IMR-90 (cell line): ENCODE measurements around the gene CCDC71.

Experiments used
- BHLHE40 ChIP-seq: fragments of 150-350 bp; IDR thresholded peaks from 2 replicates; pipeline ENCODE4 v1.6.1; 2016; ENCODE audit warnings: mild to moderate bottlenecking, low read depth, low read length
- CHD1 ChIP-seq: IDR thresholded peaks from 2 replicates; pipeline ENCODE4 v1.6.1; 2012; ENCODE audit warnings: low read depth, low read length, improper control_type of control experiment
- POLR2A ChIP-seq: IDR thresholded peaks from 2 replicates; pipeline ENCODE4 v1.6.1; 2012; ENCODE audit warnings: mild to moderate bottlenecking, low read depth, low read length
- RFX5 ChIP-seq: IDR thresholded peaks from 2 replicates; pipeline ENCODE4 v1.8.0; 2012; ENCODE audit warnings: low read depth, mild to moderate bottlenecking, low read length, moderate library complexity
- TF ChIP-seq, protein P1 (sequence below): conservative IDR thresholded peaks from 2 replicates; pipeline ENCODE4 v1.5.1; 2012; ENCODE audit warnings: mild to moderate bottlenecking, low read depth, low read length, improper control_type of control experiment

DNA sequence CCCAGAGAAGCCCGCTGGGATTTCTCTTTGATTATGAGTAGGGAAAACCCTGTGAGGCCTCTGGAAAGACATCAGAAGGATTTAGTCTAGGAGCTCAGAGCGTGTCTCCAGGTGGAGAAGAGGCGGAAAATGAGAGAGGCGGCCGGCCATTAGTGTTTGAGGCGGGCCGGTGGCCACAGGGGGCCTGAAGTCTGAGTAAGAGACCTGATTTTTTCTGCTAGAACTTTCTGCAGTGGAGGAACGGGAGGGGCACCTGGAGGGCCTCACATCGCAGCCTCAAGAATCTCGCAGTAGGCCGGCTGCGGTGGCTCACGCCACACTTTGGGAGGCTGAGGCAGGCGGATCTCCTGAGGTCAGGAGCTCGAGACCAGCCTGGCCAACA, 33.8 kb upstream of the CCDC71 start:
- TF ChIP-seq BHLHE40 (no peak), CHD1 (no peak), POLR2A (no peak), RFX5 (no peak)
- TF ChIP-seq, protein P1, sequence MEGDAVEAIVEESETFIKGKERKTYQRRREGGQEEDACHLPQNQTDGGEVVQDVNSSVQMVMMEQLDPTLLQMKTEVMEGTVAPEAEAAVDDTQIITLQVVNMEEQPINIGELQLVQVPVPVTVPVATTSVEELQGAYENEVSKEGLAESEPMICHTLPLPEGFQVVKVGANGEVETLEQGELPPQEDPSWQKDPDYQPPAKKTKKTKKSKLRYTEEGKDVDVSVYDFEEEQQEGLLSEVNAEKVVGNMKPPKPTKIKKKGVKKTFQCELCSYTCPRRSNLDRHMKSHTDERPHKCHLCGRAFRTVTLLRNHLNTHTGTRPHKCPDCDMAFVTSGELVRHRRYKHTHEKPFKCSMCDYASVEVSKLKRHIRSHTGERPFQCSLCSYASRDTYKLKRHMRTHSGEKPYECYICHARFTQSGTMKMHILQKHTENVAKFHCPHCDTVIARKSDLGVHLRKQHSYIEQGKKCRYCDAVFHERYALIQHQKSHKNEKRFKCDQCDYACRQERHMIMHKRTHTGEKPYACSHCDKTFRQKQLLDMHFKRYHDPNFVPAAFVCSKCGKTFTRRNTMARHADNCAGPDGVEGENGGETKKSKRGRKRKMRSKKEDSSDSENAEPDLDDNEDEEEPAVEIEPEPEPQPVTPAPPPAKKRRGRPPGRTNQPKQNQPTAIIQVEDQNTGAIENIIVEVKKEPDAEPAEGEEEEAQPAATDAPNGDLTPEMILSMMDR = no peak
